Osteoblast (primary cell): ENCODE data around the gene LATS1. TPM values are rescaled to one million over a fixed set of nuclear protein-coding genes. Genes with fewer than 3 reads are reported as not detected.

Experiments used
- DNase-seq: peaks from one replicate; pipeline ENCODE4 v3.0.0; 2011; ENCODE audit warnings: low spot score, mixed read lengths; ENCODE audit not compliant: insufficient read length; ENCODE audit errors: missing footprints
- H2AFZ ChIP-seq: 2 replicates; pipeline ENCODE4 v1.6.0; 2011; ENCODE audit warnings: mild to moderate bottlenecking, low read length
- H3K27ac ChIP-seq: 2 replicates; pipeline ENCODE4 v1.5.1; 2011; ENCODE audit warnings: mild to moderate bottlenecking, low read depth, low read length, moderate library complexity
- H3K27me3 ChIP-seq: 2 replicates; pipeline ENCODE4 v1.6.0; 2012; ENCODE audit warnings: mild to moderate bottlenecking, control low read depth, inconsistent platforms, low read length, moderate library complexity; ENCODE audit not compliant: insufficient read depth
- H3K36me3 ChIP-seq: 2 replicates; pipeline ENCODE4 v1.5.1; 2011; ENCODE audit warnings: mild to moderate bottlenecking, low read length, control low read depth, moderate library complexity; ENCODE audit not compliant: insufficient read depth
- H3K4me1 ChIP-seq: 2 replicates; pipeline ENCODE4 v1.5.1; 2011; ENCODE audit warnings: mild to moderate bottlenecking, low read length, control low read depth, moderate library complexity; ENCODE audit not compliant: insufficient read depth
- H3K4me2 ChIP-seq: 2 replicates; pipeline ENCODE4 v1.6.0; 2011; ENCODE audit warnings: mild to moderate bottlenecking, low read length; ENCODE audit not compliant: insufficient read depth
- H3K4me3 ChIP-seq: fragments of 200-600 bp; sonication (generic); 3 replicates; pipeline ENCODE4 v1.5.1; 2012; ENCODE audit warnings: mild to moderate bottlenecking, low read length, inconsistent platforms; ENCODE audit not compliant: insufficient read depth
- H3K79me2 ChIP-seq: 2 replicates; pipeline ENCODE4 v1.6.0; 2012; ENCODE audit warnings: mild to moderate bottlenecking, low read length, control low read depth, inconsistent platforms; ENCODE audit not compliant: insufficient read depth
- H3K9me3 ChIP-seq: 2 replicates; pipeline ENCODE4 v1.5.1; 2011; ENCODE audit warnings: low read depth, low read length, control low read depth
- H4K20me1 ChIP-seq: 2 replicates; pipeline ENCODE4 v1.6.0; 2012; ENCODE audit warnings: mild to moderate bottlenecking, low read length, control low read depth; ENCODE audit not compliant: insufficient read depth
- total RNA-seq: library from RNA; depleted of rRNA; stranded (reverse); fragments of >200 nt; gene quantifications from 2 replicates; pipeline ENCODE4 v1.2.3, GENCODE V29; 2012
- TF ChIP-seq, protein P1 (sequence below): IDR thresholded peaks from 2 replicates; pipeline ENCODE4 v1.5.1; 2011; ENCODE audit warnings: mild to moderate bottlenecking, low read depth, low read length, moderate library complexity; ENCODE audit errors: extremely low read depth

The LATS1 gene
- total RNA-seq, 1 donor: 25.0 TPM

DNA sequence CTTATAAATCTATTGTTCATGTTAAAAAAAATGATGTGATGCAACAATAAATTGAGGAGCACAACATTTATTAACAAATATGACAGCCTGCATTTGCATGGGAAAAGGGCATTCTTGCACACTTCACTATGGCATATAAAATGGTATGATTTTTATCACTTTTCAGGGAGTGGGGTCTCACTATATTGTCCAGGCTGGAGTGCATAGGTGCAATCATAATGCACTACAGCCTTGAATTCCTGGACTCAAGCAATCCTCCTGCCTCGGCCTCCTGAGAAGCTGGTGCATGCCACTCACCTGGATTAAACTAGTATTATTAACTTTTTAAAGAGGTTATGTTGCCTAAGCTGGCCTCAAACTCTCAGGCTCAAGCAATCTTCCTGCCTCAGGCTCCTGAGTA lies 17.0 kb upstream of the LATS1 start:
- DNase-seq: no peak
- H3K79me2 ChIP-seq: no peaks in the 10 kb centered on the region
- no peak overlapping the region for H3K4me2 ChIP-seq
- no peaks in the 10 kb centered on the region for H3K27me3 ChIP-seq
- no peaks in the 10 kb centered on the region for H3K4me1 ChIP-seq
- H2AFZ ChIP-seq: no peak overlapping the region
- TF ChIP-seq, protein P1, sequence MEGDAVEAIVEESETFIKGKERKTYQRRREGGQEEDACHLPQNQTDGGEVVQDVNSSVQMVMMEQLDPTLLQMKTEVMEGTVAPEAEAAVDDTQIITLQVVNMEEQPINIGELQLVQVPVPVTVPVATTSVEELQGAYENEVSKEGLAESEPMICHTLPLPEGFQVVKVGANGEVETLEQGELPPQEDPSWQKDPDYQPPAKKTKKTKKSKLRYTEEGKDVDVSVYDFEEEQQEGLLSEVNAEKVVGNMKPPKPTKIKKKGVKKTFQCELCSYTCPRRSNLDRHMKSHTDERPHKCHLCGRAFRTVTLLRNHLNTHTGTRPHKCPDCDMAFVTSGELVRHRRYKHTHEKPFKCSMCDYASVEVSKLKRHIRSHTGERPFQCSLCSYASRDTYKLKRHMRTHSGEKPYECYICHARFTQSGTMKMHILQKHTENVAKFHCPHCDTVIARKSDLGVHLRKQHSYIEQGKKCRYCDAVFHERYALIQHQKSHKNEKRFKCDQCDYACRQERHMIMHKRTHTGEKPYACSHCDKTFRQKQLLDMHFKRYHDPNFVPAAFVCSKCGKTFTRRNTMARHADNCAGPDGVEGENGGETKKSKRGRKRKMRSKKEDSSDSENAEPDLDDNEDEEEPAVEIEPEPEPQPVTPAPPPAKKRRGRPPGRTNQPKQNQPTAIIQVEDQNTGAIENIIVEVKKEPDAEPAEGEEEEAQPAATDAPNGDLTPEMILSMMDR: no peak
- H3K9me3 ChIP-seq: no peaks in the 10 kb centered on the region
- peaks cover 39% of the 10 kb centered on the region for H3K36me3 ChIP-seq
- H3K27ac ChIP-seq: no peak overlapping the region
- H3K4me3 ChIP-seq: no peak overlapping the region
- H4K20me1 ChIP-seq: no peaks in the 10 kb centered on the region

DNA sequence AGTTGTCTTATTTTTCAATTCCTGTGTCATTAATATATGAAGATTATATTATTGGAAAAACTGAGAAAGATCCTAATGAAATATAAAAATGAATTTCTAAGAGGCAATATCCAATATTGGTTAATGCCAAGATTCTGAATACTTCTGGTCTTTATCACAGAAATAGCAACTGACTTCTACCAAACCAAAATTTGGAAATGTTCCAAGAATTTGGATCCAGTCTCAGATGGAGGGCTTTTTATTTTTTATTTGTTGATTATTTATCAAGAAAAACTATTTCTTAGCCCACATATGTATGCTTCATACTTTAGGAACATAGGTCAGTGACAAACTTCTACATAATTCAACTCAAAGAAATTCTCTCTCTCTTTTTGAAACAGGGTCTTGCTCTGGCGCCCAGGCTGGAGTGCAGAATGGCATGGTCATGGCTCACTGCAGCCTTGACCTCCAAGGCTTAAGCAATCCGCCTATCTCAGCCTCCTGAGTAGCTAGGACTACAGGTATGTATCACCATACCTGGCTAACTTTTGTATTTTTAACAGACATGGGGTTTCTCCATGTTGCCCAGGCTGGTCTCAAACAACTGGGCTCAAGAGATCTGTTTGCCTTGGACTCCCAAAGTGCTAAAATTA lies 15.3 kb upstream of the LATS1 start:
- TF ChIP-seq, protein P1: no peak
- Histone ChIP-seq H3K79me2 (no peaks in the 10 kb centered on the region), H3K4me2 (no peak overlapping the region), H3K27ac (no peak overlapping the region), H3K4me1 (no peaks in the 10 kb centered on the region), H2AFZ (no peak overlapping the region), H3K9me3 (no peaks in the 10 kb centered on the region), H3K36me3 (peaks cover 44% of the 10 kb centered on the region), H3K4me3 (no peak overlapping the region), H4K20me1 (no peaks in the 10 kb centered on the region), H3K27me3 (no peaks in the 10 kb centered on the region)
- no peak for DNase-seq

DNA sequence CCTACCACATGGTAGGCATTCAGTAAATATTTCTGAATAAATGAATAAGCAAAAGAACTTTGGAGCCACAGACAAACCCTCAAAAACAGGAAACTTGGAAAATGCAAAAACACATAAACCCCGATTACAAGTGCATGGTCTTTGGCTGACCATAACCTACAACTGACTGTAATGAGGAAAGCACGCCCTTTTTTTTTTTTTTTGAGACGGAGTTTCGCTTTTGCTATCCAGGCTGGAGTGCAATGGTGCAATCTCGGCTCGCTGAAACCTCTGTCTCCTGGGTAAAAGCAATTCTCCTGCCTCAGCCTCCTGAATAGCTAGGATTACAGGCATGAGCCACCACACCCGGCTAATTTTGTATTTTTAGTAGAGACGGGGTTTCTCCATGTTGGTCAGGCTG lies 11.9 kb upstream of the LATS1 start:
- Histone ChIP-seq H3K79me2 (no peaks in the 10 kb centered on the region), H3K27me3 (no peaks in the 10 kb centered on the region), H3K36me3 (peaks cover 42% of the 10 kb centered on the region), H3K4me3 (no peak overlapping the region), H3K4me2 (no peak overlapping the region), H3K4me1 (no peaks in the 10 kb centered on the region), H4K20me1 (no peaks in the 10 kb centered on the region), H2AFZ (no peak overlapping the region), H3K27ac (no peak overlapping the region), H3K9me3 (no peaks in the 10 kb centered on the region)
- TF ChIP-seq, protein P1: no peak
- DNase-seq: no peak

DNA sequence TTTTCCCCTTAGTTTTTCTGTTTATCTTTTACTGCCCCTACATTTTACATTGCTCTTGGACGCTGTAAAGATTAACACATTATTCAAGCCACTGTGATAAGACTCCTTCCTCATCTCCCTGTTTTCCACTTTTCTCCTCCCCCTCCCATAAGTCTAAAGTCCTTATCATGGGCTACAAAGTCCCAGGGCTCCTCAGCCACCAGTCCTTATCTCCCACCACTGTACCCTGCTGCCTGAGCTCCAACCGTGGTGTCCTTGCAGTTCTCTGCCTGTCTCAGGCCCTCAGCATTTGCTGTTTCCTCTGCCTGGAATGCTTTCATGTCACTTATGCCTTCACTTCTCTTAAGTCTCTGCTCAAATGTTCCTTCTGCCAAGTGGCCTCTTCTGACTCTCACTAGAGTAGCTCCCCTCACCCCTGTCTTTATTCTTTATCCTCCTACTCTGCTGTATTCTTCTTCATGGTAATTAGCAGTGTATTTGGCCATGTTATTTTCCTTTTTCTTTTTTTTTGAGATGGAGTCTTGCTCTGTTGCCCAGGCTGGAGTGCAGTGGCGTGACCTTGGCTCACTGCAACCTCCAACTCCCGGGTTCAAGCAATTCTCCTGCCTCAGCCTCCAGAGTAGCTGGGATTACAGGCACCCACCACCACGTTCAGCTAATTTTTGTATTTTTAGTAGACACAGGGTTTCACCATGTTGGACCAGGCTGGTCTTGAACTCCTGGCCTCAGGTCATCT lies 10.8 kb upstream of the LATS1 start:
- Histone ChIP-seq H3K27ac (no peak overlapping the region), H2AFZ (no peak overlapping the region), H3K9me3 (no peaks in the 10 kb centered on the region), H3K36me3 (peaks cover 41% of the 10 kb centered on the region), H3K4me1 (peaks cover 3% of the 10 kb centered on the region), H3K4me3 (no peak overlapping the region), H3K27me3 (no peaks in the 10 kb centered on the region), H3K4me2 (no peak overlapping the region), H3K79me2 (no peaks in the 10 kb centered on the region), H4K20me1 (no peaks in the 10 kb centered on the region)
- TF ChIP-seq, protein P1: no peak
- no peak for DNase-seq
